GM19023 (cell line): ENCODE results near the gene GKN2.
"Not testable (repeated sequence)": the region's sequence is repeated elsewhere in the genome, so short reads cannot be mapped to it uniquely, and the experiment has no call there.

ENCODE experiments used
- ATAC-seq: cut with Tn5 transposase; IDR thresholded peaks from one replicate; pipeline ENCODE4 v1.9.1; 2021; ENCODE audit warnings: mild to moderate bottlenecking, moderate library complexity; ENCODE audit not compliant: unreplicated experiment

GKN2 gene

GRCh38 chr2:68900496-68901198, 52.0 kb downstream of the GKN2 start:
- ATAC-seq, result no peak

- ATAC-seq, result not testable (repeated sequence)
These were observed 56.7 kb downstream of the GKN2 start for GRCh38 chr2:68895981-68896380.
